HG03066 (cell line): ENCODE data around the gene TMEM14A.
"Not testable (repeated sequence)": the region's sequence is repeated elsewhere in the genome, so short reads cannot be mapped to it uniquely, and the experiment has no call there.

Experiments
- ATAC-seq: cut with Tn5 transposase; IDR thresholded peaks from one replicate; pipeline ENCODE4 v1.9.1; 2021; ENCODE audit warnings: low read depth; ENCODE audit not compliant: unreplicated experiment

The TMEM14A gene

DNA sequence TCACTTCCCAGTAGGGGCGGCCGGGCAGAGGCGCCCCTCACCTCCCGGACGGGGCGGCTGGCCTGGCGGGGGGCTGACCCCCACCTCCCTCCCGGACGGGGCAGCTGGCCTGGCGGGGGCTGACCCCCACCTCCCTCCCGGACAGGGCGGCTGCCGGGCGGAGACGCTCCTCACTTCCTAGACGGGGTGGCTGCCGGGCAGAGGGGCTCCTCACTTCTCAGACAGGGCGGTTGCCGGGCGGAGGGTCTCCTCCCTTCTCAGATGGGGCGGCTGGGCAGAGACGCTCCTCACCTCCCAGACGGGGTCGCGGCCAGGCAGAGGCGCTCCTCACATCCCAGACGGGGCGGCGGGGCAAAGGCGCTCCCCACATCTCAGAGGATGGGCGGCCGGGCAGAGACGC, 15.0 kb upstream of the TMEM14A start:
- not testable (repeated sequence) for ATAC-seq

DNA sequence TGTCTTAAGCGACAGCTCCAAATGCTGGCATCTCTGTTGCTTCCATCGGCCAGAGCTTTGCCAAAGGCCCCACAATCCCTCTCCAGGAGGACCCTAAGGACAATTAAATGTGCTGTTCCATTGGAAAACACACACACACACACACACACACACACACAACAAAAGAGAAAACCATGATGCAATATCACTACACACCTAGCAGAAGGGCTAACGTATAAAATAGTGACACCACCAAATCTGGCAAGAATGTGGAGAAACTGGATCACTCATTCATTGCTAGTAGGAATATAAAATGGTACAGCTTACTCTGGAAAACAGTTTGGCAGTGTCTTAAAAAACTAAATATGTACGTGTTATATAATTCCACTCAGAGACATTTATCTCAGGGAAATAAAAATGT, 13.0 kb upstream of the TMEM14A start:
- no peak for ATAC-seq

DNA sequence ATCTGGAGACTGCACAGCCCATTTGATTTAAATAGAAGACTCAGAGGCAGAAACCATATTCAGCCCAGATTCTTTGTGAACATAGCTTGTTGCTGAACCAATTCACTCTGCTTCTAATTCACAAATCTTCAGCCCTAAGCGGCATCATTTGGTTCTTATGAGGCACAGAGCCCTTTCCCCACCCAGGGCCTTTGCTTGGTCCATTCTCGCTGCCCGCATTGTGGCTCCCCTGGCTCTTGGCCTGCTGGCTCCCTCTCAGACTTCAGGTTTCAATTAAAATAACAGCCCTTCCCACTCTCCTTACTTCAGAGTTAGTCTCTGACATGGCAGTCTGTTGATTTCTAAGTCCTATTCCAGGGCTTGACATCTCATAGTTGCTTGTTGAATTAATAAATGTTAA, 9.4 kb upstream of the TMEM14A start:
- no peak for ATAC-seq

DNA sequence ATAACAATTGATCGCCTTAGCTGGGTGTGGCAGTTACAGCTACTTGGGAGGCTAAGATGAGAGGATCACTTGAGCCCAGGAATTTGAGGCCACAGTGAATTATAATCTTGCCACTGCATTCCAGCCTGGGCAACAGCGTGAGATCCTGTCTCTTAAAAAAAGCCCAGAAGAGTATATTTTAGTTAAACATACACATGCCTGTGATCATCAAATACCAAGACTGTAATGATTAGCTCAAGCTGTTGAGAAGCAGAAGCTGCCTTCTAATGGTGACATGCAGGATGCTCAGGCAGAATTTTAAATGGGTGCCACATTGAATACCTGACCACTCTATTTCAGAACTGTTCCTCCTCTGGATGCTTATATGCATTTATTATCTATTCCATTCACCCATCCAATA, 8.9 kb upstream of the TMEM14A start:
- ATAC-seq: no peak

DNA sequence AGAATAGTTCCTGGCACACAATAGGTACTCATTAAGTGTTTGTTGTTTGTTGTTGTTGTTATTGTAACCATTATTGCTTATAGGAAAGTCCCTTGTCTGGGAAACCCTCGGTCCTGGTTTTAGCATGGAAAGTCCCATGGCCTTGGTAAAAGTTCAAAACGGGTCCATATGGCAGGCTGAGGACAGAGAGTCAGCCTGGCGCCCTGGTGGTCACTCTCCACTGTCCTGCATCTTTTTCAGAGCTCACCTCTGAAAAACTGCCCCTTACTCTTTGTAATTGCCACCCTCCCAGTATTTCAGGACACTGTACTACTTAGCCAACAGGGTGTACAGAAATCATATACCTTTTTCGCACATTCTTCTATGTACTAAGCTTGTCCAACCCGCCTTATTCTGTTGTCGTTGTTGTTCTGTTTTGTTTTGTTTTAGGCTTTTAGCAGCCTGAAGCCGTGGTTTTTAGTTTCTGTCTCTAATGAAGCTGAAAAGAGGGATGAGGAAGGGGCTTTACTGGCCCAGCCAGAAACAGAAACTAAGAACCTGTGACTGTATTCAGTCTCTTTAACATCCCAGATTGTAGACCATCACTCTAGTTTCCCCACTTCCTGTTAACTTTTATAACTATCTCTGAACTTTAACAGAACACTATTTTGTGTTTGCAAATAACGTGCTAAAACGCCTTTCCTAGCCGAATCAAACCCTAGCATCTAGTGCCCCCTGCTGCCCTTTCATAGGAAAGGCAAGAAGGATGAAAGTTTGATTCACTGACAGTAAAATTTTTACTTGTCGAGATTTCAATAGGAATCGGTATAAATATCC, 7.6 kb upstream of the TMEM14A start:
- peak; percentile 42 for ATAC-seq

DNA sequence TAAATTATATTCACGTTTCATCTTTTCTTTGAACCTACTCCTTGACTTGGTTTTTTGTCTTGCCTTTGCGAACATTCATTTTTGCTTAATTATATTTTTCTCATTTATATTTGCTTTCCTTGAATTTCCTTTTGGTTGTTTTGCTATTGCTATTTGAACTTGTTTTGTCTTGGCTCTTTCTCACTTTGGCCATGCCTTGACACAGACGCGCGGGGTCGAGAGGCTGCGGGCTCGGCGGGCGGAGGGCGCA, 7.1 kb upstream of the TMEM14A start:
- ATAC-seq: no peak

DNA sequence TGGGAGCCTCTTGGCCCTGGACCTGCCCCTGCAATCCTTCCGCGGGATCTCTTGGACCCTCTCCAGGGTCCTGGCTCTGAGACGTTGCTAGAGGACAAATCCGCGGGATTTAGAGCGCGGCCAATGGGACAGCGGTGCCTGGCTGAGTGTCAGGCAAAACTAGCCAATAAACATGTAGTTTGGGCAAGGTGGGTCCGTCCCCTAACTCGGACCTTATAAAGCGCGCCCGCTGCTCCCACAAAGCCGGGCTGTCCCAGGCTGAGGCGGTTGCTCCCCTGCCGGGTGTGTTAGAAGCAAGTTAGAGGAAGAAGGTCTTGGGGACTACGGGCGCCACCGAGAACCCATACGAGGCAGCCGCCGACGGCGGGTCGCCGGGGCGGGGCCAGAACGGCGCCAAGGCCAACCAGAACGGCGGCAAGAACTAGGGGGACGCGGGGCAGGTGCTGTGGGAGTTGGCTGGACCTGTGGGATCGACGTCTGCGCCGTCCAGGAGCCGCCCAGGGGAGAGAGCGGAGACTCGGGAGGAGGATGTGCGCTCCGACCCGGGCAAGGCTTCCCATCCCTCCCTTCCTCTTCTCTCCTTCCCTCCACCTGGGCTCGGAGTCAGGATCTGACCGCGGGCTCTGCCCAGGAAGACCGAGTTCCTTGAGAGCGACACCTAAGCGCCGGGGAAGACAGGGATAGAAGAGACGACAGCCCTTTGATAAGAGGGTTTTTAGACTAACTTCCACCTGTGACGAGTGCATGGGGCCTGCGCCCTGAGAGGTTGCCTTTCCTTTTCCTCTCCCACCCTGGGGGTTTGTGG, 6.5 kb upstream of the TMEM14A start:
- peak; percentile 92 for ATAC-seq

DNA sequence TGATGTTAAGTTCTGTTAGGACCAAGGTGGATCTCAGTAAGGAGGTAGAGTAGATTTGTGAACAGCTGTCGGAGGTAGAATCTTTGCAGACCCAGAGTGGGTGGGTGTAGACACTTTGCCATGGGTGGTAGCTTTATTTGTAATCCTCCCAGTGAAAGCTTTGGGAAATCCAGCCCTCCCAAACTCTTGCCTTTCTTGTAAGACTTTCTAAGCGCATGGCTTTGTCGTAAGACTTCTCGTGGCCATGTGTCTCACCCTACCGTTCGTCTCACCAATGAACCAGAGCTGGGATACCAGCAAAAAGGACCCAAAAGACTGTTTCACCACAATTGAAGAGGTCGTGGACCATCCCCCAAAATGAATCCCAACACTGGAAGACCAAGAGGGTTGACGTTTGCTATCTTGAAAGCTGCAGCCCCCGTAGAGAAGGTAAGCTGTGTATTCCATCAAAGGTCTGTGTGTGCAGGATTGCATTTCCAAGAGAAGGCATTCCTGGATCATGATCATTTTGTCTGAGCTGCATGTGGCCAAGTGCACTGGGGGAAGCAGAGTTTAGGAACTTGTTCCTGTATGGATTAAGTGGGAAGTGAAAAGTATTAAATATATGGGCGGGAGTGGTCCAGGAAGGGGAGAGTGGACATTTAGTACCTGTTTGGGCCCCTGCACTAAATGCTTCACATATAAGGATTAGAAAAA, 5.8 kb upstream of the TMEM14A start:
- no peak for ATAC-seq

DNA sequence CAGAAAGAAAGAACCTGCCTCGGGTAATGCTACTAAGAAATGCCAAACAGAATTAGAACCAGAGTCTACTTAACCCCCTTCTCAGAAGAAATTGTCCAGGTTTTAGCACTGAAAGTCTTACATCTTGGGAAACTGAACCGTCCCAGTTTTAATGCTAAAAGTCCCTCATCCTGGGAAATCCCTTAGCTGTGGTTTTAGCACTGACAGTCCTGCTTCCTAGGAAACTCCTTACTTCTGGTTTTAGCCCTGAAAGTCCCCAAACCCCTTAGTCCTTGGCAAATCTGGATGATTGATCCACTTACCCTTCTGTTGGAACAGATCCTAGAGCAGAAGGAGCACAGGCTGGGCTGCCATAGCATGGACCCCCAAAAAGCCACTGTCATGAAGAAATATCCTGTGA, 4.8 kb upstream of the TMEM14A start:
- ATAC-seq: no peak

DNA sequence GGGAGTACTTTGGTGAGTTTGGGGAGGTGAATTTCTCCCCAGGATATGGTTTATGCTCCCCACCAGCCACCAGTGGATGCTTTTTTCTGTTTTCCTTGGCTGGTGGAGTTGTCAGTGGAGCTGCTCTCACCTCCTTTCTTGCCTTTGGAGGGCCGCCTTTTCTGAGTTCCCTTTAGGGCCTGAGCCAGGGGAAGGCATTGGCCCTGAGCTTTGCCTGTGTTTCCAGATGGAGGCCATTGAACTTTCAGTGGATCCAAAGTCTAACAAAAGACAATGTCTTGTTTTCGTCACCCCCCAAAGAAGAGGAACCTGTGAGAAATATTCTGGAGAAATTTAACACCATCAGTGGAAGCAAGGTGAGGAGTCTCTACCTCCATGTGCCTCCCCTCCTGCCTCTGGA, 4.4 kb upstream of the TMEM14A start:
- no peak for ATAC-seq

DNA sequence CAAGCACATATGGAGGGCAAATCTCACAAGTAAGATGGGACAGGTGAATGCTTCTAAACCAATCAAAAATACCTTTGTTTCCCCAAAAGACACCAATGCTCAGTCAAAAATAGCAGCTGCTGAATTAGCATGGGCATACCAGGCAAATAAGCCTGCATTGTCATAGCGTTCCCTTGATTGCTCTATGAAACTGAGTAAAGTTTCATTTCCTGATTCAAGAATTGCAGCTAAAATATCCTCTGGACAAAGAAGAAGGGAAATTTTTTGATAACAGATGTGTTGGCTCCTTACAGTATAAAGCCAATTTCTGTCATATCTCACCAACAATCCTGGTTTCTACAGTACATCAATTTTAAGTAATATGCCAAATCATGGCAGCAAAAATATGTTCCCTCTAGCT, 3.3 kb upstream of the TMEM14A start:
- no peak for ATAC-seq

DNA sequence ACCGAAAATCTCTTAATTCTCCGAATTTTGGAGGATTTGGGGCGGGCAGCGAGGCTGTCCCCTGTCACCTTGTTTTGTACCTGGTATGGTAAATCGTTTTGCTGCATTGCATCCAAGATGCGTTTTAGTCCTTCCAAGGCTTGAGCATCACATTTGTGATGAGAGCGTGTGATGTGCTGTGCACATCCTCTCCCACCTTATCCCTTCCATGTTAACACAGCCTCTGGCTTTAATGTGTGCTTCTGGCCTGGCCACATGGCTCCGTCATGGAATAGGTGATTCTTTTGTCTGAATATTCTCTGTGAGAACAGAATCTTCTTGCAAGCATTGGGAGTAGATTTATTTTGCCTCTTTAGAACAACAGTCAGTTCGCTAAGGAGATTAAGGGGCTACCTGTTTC, 763 bp downstream of the TMEM14A start:
- no peak for ATAC-seq

DNA sequence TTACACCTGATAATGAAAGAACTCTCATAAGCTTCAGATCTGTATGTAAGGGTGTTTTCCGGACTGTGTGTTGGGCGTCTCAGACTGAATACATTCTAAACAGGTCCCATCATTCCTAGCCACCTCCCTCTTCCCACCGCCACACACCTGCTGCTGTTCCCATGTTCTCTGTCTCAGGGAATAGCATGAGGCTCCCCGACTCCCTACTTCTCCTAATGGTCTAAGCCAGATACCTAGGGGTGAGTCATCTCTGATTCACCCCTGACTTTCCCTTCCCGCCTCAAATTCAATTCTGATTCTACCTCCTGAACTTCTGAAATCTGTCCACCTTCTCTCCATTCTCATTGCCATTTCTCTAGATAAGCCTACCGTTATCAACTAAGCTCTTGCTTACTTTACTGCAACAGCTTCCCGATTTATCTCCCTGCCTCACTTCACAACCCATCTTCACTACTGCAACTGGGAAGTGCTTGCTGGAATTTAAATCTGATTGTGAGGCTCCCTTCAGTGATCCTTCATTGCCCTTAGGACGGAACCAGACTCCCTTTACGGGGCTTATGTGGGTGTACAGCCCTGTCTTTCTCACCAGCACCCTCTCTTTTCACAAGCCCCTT, 1.6 kb downstream of the TMEM14A start:
- ATAC-seq: no peak

DNA sequence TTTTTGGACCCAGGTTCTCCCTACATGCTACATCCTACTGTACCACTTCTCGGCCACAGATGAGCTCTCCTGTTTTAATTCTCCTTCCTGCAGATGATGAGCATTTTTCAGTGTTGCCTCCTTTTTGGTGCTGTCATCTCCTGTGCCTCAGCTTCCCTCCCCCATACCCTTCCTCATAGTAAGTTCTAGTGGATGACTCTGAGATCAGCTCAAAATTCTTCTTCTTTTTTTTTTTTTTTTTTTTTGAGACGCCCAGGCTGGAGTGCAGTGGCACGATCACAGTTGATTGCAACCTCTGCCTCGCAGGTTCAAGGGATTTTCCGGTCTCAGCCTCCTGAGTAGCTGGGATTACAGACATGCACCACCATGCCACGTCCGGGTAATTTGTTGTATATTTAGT, 3.8 kb downstream of the TMEM14A start:
- no peak for ATAC-seq

DNA sequence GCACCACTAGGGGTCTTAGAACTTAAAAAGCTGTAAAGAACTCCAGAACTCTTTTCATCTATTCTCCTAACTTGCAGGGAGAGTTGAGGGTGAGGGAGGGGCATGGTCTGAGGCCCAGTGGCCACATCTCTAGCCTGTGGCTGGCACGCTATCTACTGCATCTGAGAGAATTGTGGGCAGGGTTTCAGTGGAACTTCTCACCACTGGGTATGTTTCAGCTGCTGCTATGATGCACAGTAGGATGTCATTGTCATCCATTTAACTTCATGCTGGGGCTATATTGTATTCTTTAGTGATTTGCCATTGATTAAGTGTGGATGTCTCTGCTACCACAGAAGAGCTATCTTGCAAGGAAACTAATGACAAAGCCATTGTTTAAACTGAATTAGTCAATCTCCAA, 4.5 kb downstream of the TMEM14A start:
- no peak for ATAC-seq

DNA sequence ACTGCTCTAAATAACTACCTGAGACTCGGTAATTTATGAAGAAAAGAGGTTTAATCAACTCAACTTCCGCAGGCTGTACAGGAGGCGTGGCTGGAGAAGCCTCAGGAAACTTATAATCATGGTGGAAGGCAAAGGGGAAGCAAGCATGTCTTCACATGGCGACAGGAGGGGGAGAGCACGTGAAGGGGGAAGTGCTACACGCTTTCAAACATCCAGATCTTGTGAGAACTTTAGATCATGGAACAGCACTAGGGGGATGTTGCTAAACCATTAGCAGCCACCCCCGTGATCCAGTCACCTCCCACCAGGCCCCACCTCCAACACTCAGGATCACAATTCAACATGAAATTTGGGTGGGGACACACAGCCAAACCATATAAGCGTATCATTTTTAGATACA, 5.7 kb downstream of the TMEM14A start:
- ATAC-seq: not testable (repeated sequence)

DNA sequence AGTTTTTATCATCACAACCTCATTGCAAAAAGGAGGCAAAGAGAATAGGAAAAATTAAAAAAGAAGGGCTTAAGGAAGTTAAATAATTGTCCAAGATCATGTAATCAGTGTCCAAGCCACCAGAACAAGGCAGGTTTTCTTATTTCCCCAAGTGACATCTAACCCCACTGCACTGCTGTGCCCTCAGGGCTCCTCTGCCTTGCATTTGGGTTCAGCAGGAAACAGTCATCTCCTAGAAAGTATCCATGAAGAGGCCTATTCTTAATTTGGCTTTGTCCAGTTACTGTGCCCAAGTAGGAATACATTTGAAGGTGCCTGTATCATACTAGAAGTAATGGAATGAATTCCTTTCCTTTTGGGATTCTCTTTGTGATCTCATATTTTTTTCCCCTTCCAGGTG, 10.5 kb downstream of the TMEM14A start:
- ATAC-seq: no peak

DNA sequence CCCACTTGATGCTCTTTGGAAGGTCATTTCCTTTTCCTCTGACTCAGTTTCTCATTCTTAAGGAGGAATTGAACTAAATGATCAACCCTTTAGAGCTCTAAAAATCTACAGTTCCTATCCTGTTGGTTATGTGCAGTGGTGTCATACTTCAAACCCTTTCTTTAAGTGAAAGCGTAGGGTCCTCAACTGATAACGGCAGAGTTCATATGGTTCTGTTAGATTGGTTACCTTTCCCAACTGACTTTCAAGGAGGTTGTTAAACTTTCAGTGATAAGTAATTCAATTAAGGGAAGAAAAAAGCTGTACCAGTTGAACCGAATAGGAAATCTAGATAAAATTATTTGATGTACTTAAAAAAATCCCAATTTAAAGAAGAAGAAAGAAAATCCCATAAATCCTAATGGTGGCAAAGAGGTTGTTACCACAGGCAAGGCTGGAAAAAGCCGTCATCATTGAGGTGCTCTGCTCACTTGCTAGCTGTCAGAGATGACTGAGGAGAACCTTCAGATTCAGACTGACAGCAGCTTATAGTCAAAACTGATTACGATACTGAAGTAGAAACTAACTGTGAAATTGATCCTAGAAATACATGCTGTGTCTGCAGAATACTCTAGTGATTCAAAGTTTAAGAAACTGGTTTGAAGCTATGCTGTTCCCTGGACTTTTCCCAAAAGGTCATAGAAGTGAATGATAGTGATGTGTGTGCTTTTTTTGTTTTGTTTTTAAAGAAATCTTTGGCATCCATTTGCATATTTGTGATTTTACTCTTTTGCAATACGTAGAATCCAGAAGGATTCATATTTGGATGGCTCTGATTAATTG, 16.2 kb downstream of the TMEM14A start:
- no peak for ATAC-seq

DNA sequence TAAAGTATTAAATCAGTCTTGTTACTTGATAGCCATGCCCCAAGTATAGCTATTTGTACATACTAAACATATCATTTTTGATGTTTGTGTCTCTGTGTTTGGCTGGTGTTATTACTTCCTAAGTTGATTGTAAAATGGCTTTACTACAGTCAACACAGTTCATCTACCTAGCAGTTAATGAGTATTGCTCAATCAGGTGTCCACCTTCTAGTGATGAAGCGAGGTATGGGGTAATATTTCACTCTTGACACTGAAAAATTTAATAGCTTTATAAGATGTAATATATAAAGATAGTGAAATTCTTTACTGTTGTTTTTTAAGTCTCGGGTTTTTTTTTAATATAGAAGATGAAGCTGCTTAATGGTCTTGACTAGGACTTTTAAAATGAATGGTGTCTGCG, 18.9 kb downstream of the TMEM14A start:
- no peak for ATAC-seq

DNA sequence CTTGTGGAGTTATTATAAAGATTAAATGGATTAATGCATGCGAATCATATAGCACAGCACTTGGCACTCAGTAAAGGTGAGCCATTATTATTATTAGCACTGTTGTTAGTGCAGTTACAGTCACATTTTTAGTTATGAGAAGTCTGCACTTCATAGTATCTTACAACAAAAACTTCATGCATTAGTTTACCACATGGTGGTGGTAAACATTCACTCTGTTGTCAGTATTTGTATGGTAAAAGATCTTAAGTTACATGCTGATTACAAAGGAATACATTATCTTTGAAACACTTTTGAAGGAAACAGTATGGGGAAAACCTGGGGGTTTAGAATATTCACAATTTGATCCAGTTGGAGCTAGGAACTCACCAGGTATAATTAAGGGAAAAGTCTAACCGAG, 20.8 kb downstream of the TMEM14A start:
- ATAC-seq: no peak
